Neural cell (in vitro differentiated cells): Measurements from ENCODE around the gene LRRK1. TPM values are rescaled to one million over a fixed set of nuclear protein-coding genes. Genes with fewer than 3 reads are reported as not detected.

Source experiments
- H2AFZ ChIP-seq: fragments of 200-600, 300-800 bp; sonication (generic), shearing (Covaris generic); 2 replicates; pipeline ENCODE4 v1.6.0; 2014; ENCODE audit warnings: low read depth, mild to moderate bottlenecking, antibody characterized with exemption, low read length, moderate library complexity
- H3F3A ChIP-seq: fragments of 200-600 bp; shearing (Covaris generic); 2 replicates; pipeline ENCODE4 v1.6.1; 2016; ENCODE audit warnings: mild to moderate bottlenecking, moderate library complexity, mixed read lengths, antibody characterized with exemption, low read length; ENCODE audit not compliant: insufficient read depth, poor library complexity, severe bottlenecking
- H3K27ac ChIP-seq: fragments of 200-600, 300-800 bp; sonication (generic), shearing (Covaris generic); 2 replicates; pipeline ENCODE4 v1.5.1; 2014; ENCODE audit warnings: mild to moderate bottlenecking, low read length, moderate library complexity
- H3K27me3 ChIP-seq: fragments of 300-800, 200-600 bp; sonication (generic), shearing (Covaris generic); 2 replicates; pipeline ENCODE4 v1.6.0; 2014; ENCODE audit warnings: mild to moderate bottlenecking, low read depth, low read length, moderate library complexity; ENCODE audit not compliant: insufficient read depth
- H3K36me3 ChIP-seq: fragments of 300-800, 200-600 bp; sonication (generic), shearing (Covaris generic); 2 replicates; pipeline ENCODE4 v1.5.1; 2014; ENCODE audit warnings: mild to moderate bottlenecking, antibody characterized with exemption, low read length, moderate library complexity; ENCODE audit not compliant: insufficient read depth
- H3K4me2 ChIP-seq: fragments of 300-800, 200-600 bp; sonication (generic), shearing (Covaris generic); 2 replicates; pipeline ENCODE4 v1.6.0; 2014; ENCODE audit warnings: mild to moderate bottlenecking, low read length
- H3K4me3 ChIP-seq: fragments of 300-800, 200-600 bp; sonication (generic), shearing (Covaris generic); 2 replicates; pipeline ENCODE4 v1.5.1; 2014; ENCODE audit warnings: mild to moderate bottlenecking, low read length, moderate library complexity
- H3K79me2 ChIP-seq: fragments of 200-600 bp; shearing (Covaris generic); replicated peaks from 2 replicates; pipeline ENCODE4 v1.6.0; 2014; ENCODE audit warnings: mild to moderate bottlenecking, low read length, moderate library complexity; ENCODE audit not compliant: insufficient read depth
- H3K9ac ChIP-seq: fragments of 300-800, 200-600 bp; sonication (generic), shearing (Covaris generic); 2 replicates; pipeline ENCODE4 v1.6.1; 2016; ENCODE audit warnings: mild to moderate bottlenecking, low read length, mixed read lengths
- H3K9me2 ChIP-seq: fragments of 200-600 bp; shearing (Covaris generic); 2 replicates; pipeline ENCODE4 v1.6.1; 2016; ENCODE audit warnings: mild to moderate bottlenecking, low read length, mixed read lengths; ENCODE audit not compliant: insufficient read depth
- H3K9me3 ChIP-seq: fragments of 200-600, 300-800 bp; sonication (generic), shearing (Covaris generic); 2 replicates; pipeline ENCODE4 v1.6.1; 2016; ENCODE audit warnings: mild to moderate bottlenecking, mixed run types, low read length, moderate library complexity, mixed read lengths
- H4K20me1 ChIP-seq: fragments of 200-600 bp; shearing (Covaris generic); 2 replicates; pipeline ENCODE4 v1.6.1; 2016; ENCODE audit warnings: mild to moderate bottlenecking, mixed run types; ENCODE audit not compliant: insufficient read depth
- CTCF ChIP-seq: fragments of 450-650 bp; IDR thresholded peaks from 2 replicates; pipeline ENCODE4 v1.5.1; 2014; ENCODE audit warnings: antibody characterized with exemption, mild to moderate bottlenecking, moderate library complexity; ENCODE audit not compliant: poor library complexity, severe bottlenecking
- EP300 ChIP-seq: fragments of 450-650 bp; conservative IDR thresholded peaks from 2 replicates; pipeline ENCODE4 v1.6.1; 2014; ENCODE audit warnings: antibody characterized with exemption, mild to moderate bottlenecking, moderate library complexity; ENCODE audit not compliant: poor library complexity, severe bottlenecking
- EZH2 ChIP-seq: fragments of 200-600, 300-800 bp; shearing (Covaris generic), sonication (generic); IDR thresholded peaks from 2 replicates; pipeline ENCODE4 v1.6.1; 2014; ENCODE audit warnings: antibody characterized with exemption, low read length, borderline replicate concordance, mild to moderate bottlenecking; ENCODE audit not compliant: insufficient read depth, poor library complexity, severe bottlenecking
- MXI1 ChIP-seq: fragments of 450-650 bp; conservative IDR thresholded peaks from 2 replicates; pipeline ENCODE4 v1.6.1; 2014; ENCODE audit warnings: antibody characterized with exemption, mild to moderate bottlenecking; ENCODE audit not compliant: poor library complexity, severe bottlenecking
- POLR2AphosphoS5 ChIP-seq: IDR thresholded peaks from 2 replicates; pipeline ENCODE4 v1.6.1; 2012
- RAD21 ChIP-seq: fragments of 450-650 bp; conservative IDR thresholded peaks from 2 replicates; pipeline ENCODE4 v1.6.1; 2014; ENCODE audit warnings: antibody characterized with exemption, mild to moderate bottlenecking, moderate library complexity
- REST ChIP-seq: IDR thresholded peaks from 2 replicates; pipeline ENCODE4 v1.6.1; 2012; ENCODE audit warnings: borderline replicate concordance
- SMC3 ChIP-seq: fragments of 450-650 bp; conservative IDR thresholded peaks from 2 replicates; pipeline ENCODE4 v1.6.1; 2014; ENCODE audit warnings: antibody characterized with exemption, mild to moderate bottlenecking, moderate library complexity; ENCODE audit not compliant: poor library complexity
- TAF1 ChIP-seq: IDR thresholded peaks from 2 replicates; pipeline ENCODE4 v1.6.1; 2012; ENCODE audit warnings: low read depth
- polyA plus RNA-seq: library from polyadenylated mRNA; depleted of rRNA; stranded (reverse); fragments of >200 nt; gene quantifications from 2 replicates; pipeline ENCODE4 v1.2.3, GENCODE V29; 2014

The LRRK1 gene
- polyA plus RNA-seq, 1 donor from 2014 or later: 0.06 TPM

DNA sequence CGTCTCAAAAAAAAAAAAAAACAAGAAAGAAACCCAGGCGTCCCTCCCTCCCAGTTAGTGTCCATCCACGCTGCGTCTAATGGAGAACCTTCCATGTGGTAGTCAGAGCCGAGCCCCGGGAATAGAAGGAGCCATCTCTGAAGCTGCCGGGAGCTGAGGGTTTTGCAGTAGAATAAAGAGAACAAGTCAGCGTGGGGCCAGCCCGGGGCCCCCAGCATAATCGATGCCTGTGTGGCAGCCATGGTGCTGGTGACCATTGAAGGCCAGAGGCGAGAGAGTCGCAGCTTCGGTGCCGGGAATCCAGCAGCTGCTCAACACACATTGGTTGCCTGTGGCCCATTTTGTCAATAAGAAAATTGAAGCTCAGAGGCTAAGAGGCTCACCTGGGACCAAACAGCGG is 181.0 kb downstream of the LRRK1 start:
- no peaks in the 10 kb centered on the region for H3K9me2 ChIP-seq
- no peak overlapping the region for H3K4me2 ChIP-seq
- H3K79me2 ChIP-seq: no peaks in the 10 kb centered on the region
- no peaks in the 10 kb centered on the region for H4K20me1 ChIP-seq
- H3F3A ChIP-seq: no peaks in the 10 kb centered on the region
- no peak overlapping the region for H3K27ac ChIP-seq
- no peak overlapping the region for H3K9ac ChIP-seq
- H3K4me3 ChIP-seq: no peak overlapping the region
- H3K9me3 ChIP-seq: no peaks in the 10 kb centered on the region
- TF ChIP-seq POLR2AphosphoS5: no peak
- H2AFZ ChIP-seq: no peak overlapping the region
- no peaks in the 10 kb centered on the region for H3K36me3 ChIP-seq
- no peaks in the 10 kb centered on the region for H3K27me3 ChIP-seq

DNA sequence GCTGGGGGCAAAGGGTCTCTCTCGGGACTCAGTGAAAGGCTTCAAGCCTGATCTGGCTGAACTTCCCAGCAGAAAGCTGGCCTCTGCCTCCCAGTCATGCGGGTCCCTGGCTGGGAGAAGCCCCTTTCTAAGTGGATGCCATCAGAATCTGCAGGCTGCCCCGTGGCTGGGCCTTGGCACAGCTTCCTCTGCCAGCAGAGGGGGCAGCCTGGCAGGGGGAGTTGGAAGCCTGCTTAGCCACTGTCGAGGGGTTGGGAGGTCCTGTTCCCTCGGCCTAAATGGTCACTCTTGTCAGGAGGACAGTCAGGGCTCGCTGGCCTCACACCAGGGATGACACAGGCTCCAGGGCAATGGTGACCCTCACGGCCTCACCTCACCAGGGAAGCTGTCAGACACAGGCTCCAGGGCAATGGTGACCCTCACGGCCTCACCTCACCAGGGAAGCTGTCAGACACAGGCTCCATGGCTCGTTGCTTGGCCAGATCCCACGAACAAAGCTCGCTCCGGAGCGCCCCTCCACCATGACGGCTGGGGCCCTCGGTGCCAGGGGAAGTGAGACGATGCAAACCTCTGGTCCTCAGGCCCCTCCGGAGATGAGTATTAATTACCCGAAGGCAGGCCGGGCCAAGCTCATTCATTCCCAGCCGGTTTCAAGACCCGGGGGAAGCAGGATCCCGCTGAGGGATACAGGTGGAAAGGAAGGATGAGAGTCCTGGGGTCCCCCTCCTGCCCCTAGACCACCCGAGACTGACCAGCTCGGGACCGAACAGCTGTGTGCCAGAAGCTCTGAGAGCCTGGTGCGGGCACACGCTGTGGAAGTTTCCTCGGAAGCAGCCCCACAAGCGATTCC is 181.7 kb downstream of the LRRK1 start:
- H3F3A ChIP-seq: no peaks in the 10 kb centered on the region

More for the DNA sequence above, 181.7 kb downstream of the LRRK1 start:
- TF ChIP-seq SMC3 (no peak), POLR2AphosphoS5 (no peak), EP300 (no peak), MXI1 (no peak), REST (no peak), RAD21 (no peak), TAF1 (no peak), EZH2 (no peak), CTCF (no peak)
- Histone ChIP-seq H3K27ac (no peak overlapping the region), H3K27me3 (no peaks in the 10 kb centered on the region), H3K79me2 (no peaks in the 10 kb centered on the region), H2AFZ (no peak overlapping the region), H3K36me3 (no peaks in the 10 kb centered on the region), H3K9ac (no peak overlapping the region), H3K4me3 (no peak overlapping the region), H3K4me2 (no peak overlapping the region), H3K9me2 (no peaks in the 10 kb centered on the region), H3K9me3 (no peaks in the 10 kb centered on the region), H4K20me1 (no peaks in the 10 kb centered on the region)
